HepG2 (cell line): ENCODE measurements around the gene CAP2. TPM values are rescaled to one million over a fixed set of nuclear protein-coding genes. Genes with fewer than 3 reads are reported as not detected.

Experiments used
- ATAC-seq: fragments of 200-7000 bp; cut with Tn5 transposase; 3 replicates; pipeline ENCODE4 v1.9.1; 2020; ENCODE audit warnings: mild to moderate bottlenecking, moderate library complexity
- BruUV-seq: library from RNA; stranded (reverse); fragments of 400-500 nt; replicated peaks from 2 replicates; lab custom pipeline; 2021; lab: Mats Ljungman, UMichigan
- CTCF ChIA-PET: fragments of 300-600 bp; formaldehyde crosslinking; extraction: SDS; loops from one replicate; lab custom pipeline; 2021; ENCODE audit warnings: low total read pairs, inconsistent platforms, low intra/inter-chr PET ratio; lab: Yijun Ruan, JAX
- POLR2A ChIA-PET: fragments of 350-600 bp; sonication (Branson Sonifier 250); formaldehyde crosslinking; loops from one replicate; lab custom pipeline; 2020; ENCODE audit warnings: antibody characterized with exemption, inconsistent platforms; lab: Yijun Ruan, JAX
- DNase-seq: peaks from one replicate; pipeline ENCODE4 v3.0.0-alpha.2; 2015; ENCODE audit warnings: low spot score
- FAIRE-seq: peaks from 3 replicates; lab custom pipeline; 2011; peaks lifted over from hg19 to GRCh38; lab: Jason Lieb, UNC
- H2AFZ ChIP-seq: one replicate; pipeline ENCODE4 v1.6.1; 2011; ENCODE audit warnings: low read length, inconsistent platforms
- H3K27ac ChIP-seq: fragments of 300-600 bp; 3 replicates; pipeline ENCODE4 v1.8.0; 2011; ENCODE audit warnings: mixed run types, mild to moderate bottlenecking, mixed read lengths, low read length, inconsistent platforms; ENCODE audit not compliant: insufficient read depth; ENCODE audit errors: extremely low read length
- H3K27me3 ChIP-seq, 2 experiments: fragments of 200-600 bp in 1 of 2; 2 replicates in 1 of 2; 3 replicates in 1 of 2; pipeline versions ENCODE4 v1.6.0 to v1.8.0; 2011; ENCODE audit warnings: low read length in 2 of 2, mild to moderate bottlenecking in 2 of 2, moderate library complexity in 2 of 2, inconsistent platforms in 1 of 2; ENCODE audit not compliant: insufficient read depth in 2 of 2, control insufficient read depth in 1 of 2
- H3K36me3 ChIP-seq, 2 experiments: fragments of 200-600 bp in 1 of 2; replicated peaks in 1 of 2; 2 replicates in 1 of 2; 3 replicates in 1 of 2; pipeline versions ENCODE4 v1.5.1 to v1.8.0; 2011; ENCODE audit warnings: low read length in 2 of 2, inconsistent platforms in 1 of 2; ENCODE audit not compliant: insufficient read depth in 2 of 2, control insufficient read depth in 1 of 2
- H3K4me1 ChIP-seq: 2 replicates; pipeline ENCODE4 v1.5.1; 2012; ENCODE audit warnings: low read length, inconsistent platforms; ENCODE audit not compliant: insufficient read depth
- H3K4me2 ChIP-seq: 2 replicates; pipeline ENCODE4 v1.6.0; 2011; ENCODE audit warnings: low read depth, low read length, inconsistent platforms
- H3K4me3 ChIP-seq, 3 experiments: fragments of 200-600 bp in 1 of 3; sonication (generic), shearing (Covaris generic) in 1 of 3; replicated peaks in 1 of 3; 2 replicates each; pipeline ENCODE4 v1.5.1; 2011 to 2016; ENCODE audit warnings: low read length in 3 of 3, inconsistent platforms in 2 of 3, low read depth in 2 of 3, mild to moderate bottlenecking in 2 of 3, control low read depth in 1 of 3, mixed read lengths in 1 of 3; ENCODE audit not compliant: insufficient read depth in 1 of 3
- H3K79me2 ChIP-seq: one replicate; pipeline ENCODE4 v1.6.1; 2011; ENCODE audit warnings: low read length, inconsistent platforms; ENCODE audit not compliant: insufficient read depth
- H3K9ac ChIP-seq: 2 replicates; pipeline ENCODE4 v1.6.0; 2011; ENCODE audit warnings: mild to moderate bottlenecking, low read depth, low read length, inconsistent platforms; ENCODE audit not compliant: insufficient read depth
- H3K9me3 ChIP-seq: 2 replicates; pipeline ENCODE4 v1.5.1; 2012; ENCODE audit warnings: mild to moderate bottlenecking, low read length
- H4K20me1 ChIP-seq: 2 replicates; pipeline ENCODE4 v1.6.0; 2011; ENCODE audit warnings: inconsistent platforms, mild to moderate bottlenecking, low read length, moderate library complexity; ENCODE audit not compliant: insufficient read depth
- ADNP ChIP-seq: sonication (generic); formaldehyde crosslinking; IDR thresholded peaks from 2 replicates; pipeline ENCODE4 v1.4.0; 2020; ENCODE audit warnings: missing genetic modification reagents
- ATM ChIP-seq: fragments of 450-650 bp; IDR thresholded peaks from 2 replicates; pipeline ENCODE4 v1.7.1; 2017; ENCODE audit warnings: mild to moderate bottlenecking, borderline replicate concordance
- ERF ChIP-seq: IDR thresholded peaks from 2 replicates; pipeline ENCODE4 v1.6.1; 2018; ENCODE audit warnings: missing biosample characterization, missing genetic modification reagents
- KDM1A ChIP-seq: IDR thresholded peaks from 2 replicates; pipeline ENCODE4 v1.6.1; 2016; ENCODE audit warnings: missing compliant biosample characterization
- NCOR1 ChIP-seq: fragments of 200-600 bp; sonication (generic); IDR thresholded peaks from 2 replicates; pipeline ENCODE4 v1.7.0; 2017; ENCODE audit warnings: antibody characterized with exemption, low read length, borderline replicate concordance
- PPARG ChIP-seq: conservative IDR thresholded peaks from 2 replicates; pipeline ENCODE4 v1.6.1; 2016; ENCODE audit warnings: missing biosample characterization, missing genetic modification reagents
- SPEN ChIP-seq: sonication (generic); formaldehyde crosslinking; IDR thresholded peaks from 2 replicates; pipeline ENCODE4 v1.5.1; 2020; ENCODE audit warnings: low read depth, mild to moderate bottlenecking, missing genetic modification reagents
- TARDBP ChIP-seq: sonication (generic); formaldehyde crosslinking; IDR thresholded peaks from 2 replicates; pipeline ENCODE4 v1.8.0; 2022; ENCODE audit warnings: mild to moderate bottlenecking, missing genetic modification reagents
- TEAD2 ChIP-seq: sonication (generic); formaldehyde crosslinking; IDR thresholded peaks from 2 replicates; pipeline ENCODE4 v1.9.0; 2021; ENCODE audit warnings: missing genetic modification reagents
- TP53 ChIP-seq: sonication (generic); formaldehyde crosslinking; conservative IDR thresholded peaks from 2 replicates; pipeline ENCODE4 v1.4.0; 2020; ENCODE audit warnings: missing genetic modification reagents
- TSC22D2 ChIP-seq: sonication (generic); formaldehyde crosslinking; IDR thresholded peaks from 2 replicates; pipeline ENCODE4 v1.5.1; 2020; ENCODE audit warnings: missing genetic modification reagents, mild to moderate bottlenecking, borderline replicate concordance
- ZNF253 ChIP-seq: sonication (generic); formaldehyde crosslinking; IDR thresholded peaks from 2 replicates; pipeline ENCODE4 v1.8.0; 2022; ENCODE audit warnings: mild to moderate bottlenecking, missing genetic modification reagents, borderline replicate concordance
- ZSCAN22 ChIP-seq: sonication (generic); formaldehyde crosslinking; IDR thresholded peaks from 2 replicates; pipeline ENCODE4 v1.4.0; 2020; ENCODE audit warnings: mild to moderate bottlenecking, missing genetic modification reagents
- WGBS: methylation state at CpG from one replicate; pipeline ENCODE4 v1.1.6; 2017; ENCODE audit warnings: low lambda C conversion rate; 5-methylcytosine and 5-hydroxymethylcytosine counted together
- in situ Hi-C: cut with HindIII; loops from 2 replicates; pipeline ENCODE4 v1.10.0; 2017; ENCODE audit warnings: low pct_unique_long_range_greater_than_20kb; ENCODE audit not compliant: extremely low pct_ligation_motif_present
- intact Hi-C: fragments of 100-400 bp; cut with micrococcal nuclease; formaldehyde crosslinking; loops from one replicate; pipeline ENCODE4 v1.10.0; 2022; ENCODE audit not compliant: unreplicated experiment
- polyA plus RNA-seq, 8 experiments: library from polyadenylated mRNA; depleted of rRNA in 3 of 8; stranded (reverse) in 7 of 8; unstranded in 1 of 8; fragments of >200 nt; fragmentation: Illumina TruSeq in 4 of 8; extraction: Trizol in 4 of 8; gene quantifications; 2 replicates each; pipeline versions ENCODE4 v1.2.1 to v1.2.3, GENCODE V29; 2011 to 2016; ENCODE audit warnings: low read depth in 4 of 8, missing spikeins in 1 of 8, mixed read lengths in 1 of 8; ENCODE audit not compliant: insufficient read depth in 1 of 8
- total RNA-seq, 5 experiments: library from RNA; depleted of rRNA; stranded (reverse); fragments of >200 nt; fragmentation: Illumina TruSeq; extraction: Trizol; gene quantifications; 2 replicates each; pipeline ENCODE4 v1.2.3, GENCODE V29; 2016; ENCODE audit warnings: low read depth in 1 of 5
- TF ChIP-seq, protein P1 (sequence below): sonication (generic); formaldehyde crosslinking; IDR thresholded peaks from 2 replicates; pipeline ENCODE4 v1.4.0; 2020; ENCODE audit warnings: mild to moderate bottlenecking, missing genetic modification reagents
- TF ChIP-seq, protein P2 (sequence below): fragments of 450-650 bp; IDR thresholded peaks from 2 replicates; pipeline ENCODE4 v1.6.1; 2016

The CAP2 gene
- total and polyA plus RNA-seq, 2 of the 13 experiments (the other 11 are each of a cell fraction or from before 2014, with no cell fraction given): 7.9 to 53.1 TPM

DNA sequence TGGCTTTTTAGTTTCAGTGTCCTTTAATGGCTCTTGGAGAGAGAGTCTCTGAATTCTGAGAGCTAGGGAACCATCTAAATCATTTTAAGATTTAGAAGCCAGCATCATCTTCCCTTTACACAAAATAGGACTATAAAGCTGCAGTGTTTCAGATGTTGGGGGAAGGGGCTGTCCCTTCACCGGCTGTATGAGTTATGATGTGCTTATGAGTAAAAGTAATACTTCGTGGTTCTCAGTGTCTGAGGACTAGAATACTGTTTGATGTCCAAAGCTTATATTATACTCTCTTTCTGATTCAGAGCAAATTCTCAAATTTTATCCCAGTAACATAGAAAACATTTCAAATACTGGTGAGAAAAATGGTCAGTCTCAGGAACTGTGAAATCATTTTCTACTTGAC, 143.2 kb downstream of the CAP2 start:
- H3K9me3 ChIP-seq: no peaks in the 10 kb centered on the region
- intact Hi-C loops (no loop called here), in situ Hi-C loops (no loop called here)
- H3K4me1 ChIP-seq: peaks cover 4% of the 10 kb centered on the region; the same call in 1 of the 2 replicates
- H3K79me2 ChIP-seq: no peaks in the 10 kb centered on the region
- POLR2A ChIA-PET: no interaction called here
- TF ChIP-seq ZNF253 (CRISPR knock-in tag) (no peak), TEAD2 (CRISPR knock-in tag) (no peak), ERF (CRISPR knock-in tag) (no peak), TP53 (CRISPR knock-in tag) (no peak), SPEN (CRISPR knock-in tag) (no peak), KDM1A (CRISPR knock-in tag) (no peak), ADNP (CRISPR knock-in tag) (no peak), NCOR1 (no peak), TSC22D2 (no peak), ATM (no peak), TARDBP (CRISPR knock-in tag) (no peak)
- no peak for FAIRE-seq
- CTCF ChIA-PET: no interaction called here
- H3K4me3 ChIP-seq: no peak overlapping the region
- peaks cover 0 to 4% of the 10 kb centered on the region in 2 experiments; a peak in 2 of 5 replicates for H3K36me3 ChIP-seq
- no peaks in the 10 kb centered on the region for H3K27me3 ChIP-seq
- no peak for ATAC-seq
- DNase-seq: no peak
- H2AFZ ChIP-seq: no peak overlapping the region
- no peak overlapping the region for H3K27ac ChIP-seq
- BruUV-seq: no TSS peak
- H3K9ac ChIP-seq: no peak overlapping the region
- H3K4me2 ChIP-seq: no peak overlapping the region
- WGBS: 97% methylated on average over 2 of the region's 2 CpGs
- no peaks in the 10 kb centered on the region for H4K20me1 ChIP-seq

DNA sequence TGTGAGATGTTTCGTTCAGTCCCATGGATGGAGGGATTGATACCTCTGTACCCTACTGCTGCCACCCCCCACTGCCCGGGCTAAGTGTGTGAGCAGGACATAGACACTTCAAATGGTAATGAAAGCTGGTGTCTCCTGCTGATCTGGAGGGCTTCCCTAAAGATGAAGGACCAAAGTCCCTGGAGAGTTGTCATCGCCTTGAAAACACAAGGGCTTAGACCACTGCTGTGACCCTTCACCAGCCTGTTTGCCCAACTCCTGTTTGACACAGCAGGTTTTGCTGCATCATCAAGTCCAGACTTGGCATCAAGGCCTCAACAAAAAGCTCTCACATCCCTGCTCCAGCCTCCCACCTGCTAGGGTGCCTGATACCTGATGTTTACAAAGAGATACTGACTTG, 148.8 kb downstream of the CAP2 start:
- no peak overlapping the region for H3K9ac ChIP-seq
- H3K27me3 ChIP-seq: no peaks in the 10 kb centered on the region
- H3K4me1 ChIP-seq: peaks cover 4% of the 10 kb centered on the region; the same call in 1 of the 2 replicates
- no peak for ATAC-seq
- DNase-seq: no peak
- H3K36me3 ChIP-seq: peaks cover 7 to 10% of the 10 kb centered on the region in 2 experiments; a peak in 4 of 5 replicates
- H4K20me1 ChIP-seq: no peaks in the 10 kb centered on the region
- no TSS peak for BruUV-seq
- no peak overlapping the region for H3K4me3 ChIP-seq
- intact Hi-C loops: no loop called here
- 95% methylated on average over 3 of the region's 3 CpGs for WGBS
- CTCF ChIA-PET: no interaction called here
- in situ Hi-C loops: no loop called here
- POLR2A ChIA-PET: no interaction called here
- no peak overlapping the region for H3K4me2 ChIP-seq
- no peak overlapping the region for H3K27ac ChIP-seq
- no peaks in the 10 kb centered on the region for H3K9me3 ChIP-seq
- no peaks in the 10 kb centered on the region for H3K79me2 ChIP-seq
- H2AFZ ChIP-seq: no peak overlapping the region
- no peak for FAIRE-seq
- TF ChIP-seq ZSCAN22 (CRISPR knock-in tag) (no peak), PPARG (no peak)
- TF ChIP-seq, protein P1, sequence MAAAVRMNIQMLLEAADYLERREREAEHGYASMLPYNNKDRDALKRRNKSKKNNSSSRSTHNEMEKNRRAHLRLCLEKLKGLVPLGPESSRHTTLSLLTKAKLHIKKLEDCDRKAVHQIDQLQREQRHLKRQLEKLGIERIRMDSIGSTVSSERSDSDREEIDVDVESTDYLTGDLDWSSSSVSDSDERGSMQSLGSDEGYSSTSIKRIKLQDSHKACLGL: no peak
- TF ChIP-seq, protein P2, sequence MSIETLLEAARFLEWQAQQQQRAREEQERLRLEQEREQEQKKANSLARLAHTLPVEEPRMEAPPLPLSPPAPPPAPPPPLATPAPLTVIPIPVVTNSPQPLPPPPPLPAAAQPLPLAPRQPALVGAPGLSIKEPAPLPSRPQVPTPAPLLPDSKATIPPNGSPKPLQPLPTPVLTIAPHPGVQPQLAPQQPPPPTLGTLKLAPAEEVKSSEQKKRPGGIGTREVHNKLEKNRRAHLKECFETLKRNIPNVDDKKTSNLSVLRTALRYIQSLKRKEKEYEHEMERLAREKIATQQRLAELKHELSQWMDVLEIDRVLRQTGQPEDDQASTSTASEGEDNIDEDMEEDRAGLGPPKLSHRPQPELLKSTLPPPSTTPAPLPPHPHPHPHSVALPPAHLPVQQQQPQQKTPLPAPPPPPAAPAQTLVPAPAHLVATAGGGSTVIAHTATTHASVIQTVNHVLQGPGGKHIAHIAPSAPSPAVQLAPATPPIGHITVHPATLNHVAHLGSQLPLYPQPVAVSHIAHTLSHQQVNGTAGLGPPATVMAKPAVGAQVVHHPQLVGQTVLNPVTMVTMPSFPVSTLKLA: no peak
